Measurements from ENCODE around the gene SYNE2.

SYNE2 gene

DNA sequence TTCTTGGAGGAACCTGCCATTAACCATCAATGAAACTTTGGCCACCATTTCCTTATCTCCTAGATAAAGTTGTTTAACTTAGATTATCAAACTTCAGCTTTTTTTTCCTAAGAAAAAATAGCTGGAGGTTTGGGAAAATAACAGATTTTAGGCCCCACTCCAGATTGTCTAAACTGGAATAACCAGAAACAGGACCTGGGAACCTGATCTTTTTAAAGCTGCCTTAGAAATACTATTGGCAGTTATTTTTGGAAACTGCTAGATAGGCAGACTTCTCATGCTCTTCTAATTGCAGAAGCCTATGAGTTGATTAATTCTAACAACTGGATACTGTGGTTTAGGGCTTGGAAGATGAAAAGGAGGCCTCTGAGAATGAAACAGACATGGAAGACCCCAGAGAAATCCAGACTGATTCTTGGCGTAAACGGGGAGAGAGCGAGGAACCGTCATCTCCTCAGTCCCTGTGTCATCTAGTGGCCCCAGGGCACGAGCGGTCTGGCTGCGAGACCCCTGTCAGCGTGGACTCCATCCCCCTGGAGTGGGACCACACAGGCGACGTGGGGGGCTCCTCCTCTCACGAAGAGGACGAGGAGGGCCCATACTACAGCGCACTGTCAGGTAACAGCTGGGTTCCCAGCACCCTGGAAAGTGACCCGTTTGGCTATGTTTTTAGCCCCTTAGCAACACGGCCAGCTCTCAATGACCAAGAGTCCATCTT is 361.2 kb downstream of the SYNE2 start:
- DNase-seq (ENCODE audit: low read depth in 1 of 2, low spot score in 1 of 2), result no peak

DNA sequence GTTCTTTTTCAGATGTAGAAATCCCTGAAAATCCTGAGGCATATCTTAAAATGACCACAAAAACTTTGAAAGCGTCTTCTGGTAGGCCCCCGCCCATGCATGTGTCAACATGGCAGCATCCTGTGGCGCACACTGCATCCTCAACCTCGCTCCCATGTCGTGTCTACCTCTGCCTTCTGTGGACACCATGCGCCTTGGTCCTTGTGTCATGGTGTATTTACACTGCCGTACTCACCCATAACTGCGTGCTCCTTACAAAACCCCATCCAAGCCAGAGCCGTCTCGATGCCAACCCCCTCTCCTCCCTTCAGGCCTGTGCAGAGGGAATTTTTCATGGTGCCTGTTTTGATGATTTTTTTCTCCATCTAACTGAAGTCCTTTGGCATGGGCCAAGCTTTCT is 362.5 kb downstream of the SYNE2 start:
- DNase-seq (ENCODE audit: low read depth in 1 of 2, low spot score in 1 of 2), result no peak

- no peak for DNase-seq (ENCODE audit: low read depth in 1 of 2, low spot score in 1 of 2)
Observed at GRCh38 chr14:64215978-64216377, 363.2 kb downstream of the SYNE2 start.

DNA sequence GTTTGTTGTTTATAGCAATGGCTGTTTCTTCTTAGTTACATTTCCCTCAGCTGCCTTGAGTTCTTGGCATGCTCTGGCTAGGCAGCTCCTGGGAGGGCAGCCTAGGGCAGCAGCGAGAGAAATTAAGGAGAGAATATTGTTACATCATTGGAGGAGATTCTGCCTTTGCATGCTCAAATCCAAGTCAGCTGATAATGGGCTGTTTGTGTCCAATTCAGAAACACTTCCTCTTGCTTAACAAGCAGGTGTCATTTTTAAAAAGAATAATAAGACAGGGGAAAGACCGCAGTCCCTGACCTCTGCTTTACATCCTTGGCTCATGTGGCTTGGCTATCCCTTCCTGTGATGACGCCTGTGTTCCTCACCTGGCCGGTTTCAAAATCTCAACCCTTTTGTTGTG is 364.5 kb downstream of the SYNE2 start:
- DNase-seq (ENCODE audit: low read depth in 1 of 2, low spot score in 1 of 2), result no peak

GRCh38 chr14:64217834-64218233 is 365.0 kb downstream of the SYNE2 start:
- no peak for DNase-seq (ENCODE audit: low read depth in 1 of 2, low spot score in 1 of 2)

DNA sequence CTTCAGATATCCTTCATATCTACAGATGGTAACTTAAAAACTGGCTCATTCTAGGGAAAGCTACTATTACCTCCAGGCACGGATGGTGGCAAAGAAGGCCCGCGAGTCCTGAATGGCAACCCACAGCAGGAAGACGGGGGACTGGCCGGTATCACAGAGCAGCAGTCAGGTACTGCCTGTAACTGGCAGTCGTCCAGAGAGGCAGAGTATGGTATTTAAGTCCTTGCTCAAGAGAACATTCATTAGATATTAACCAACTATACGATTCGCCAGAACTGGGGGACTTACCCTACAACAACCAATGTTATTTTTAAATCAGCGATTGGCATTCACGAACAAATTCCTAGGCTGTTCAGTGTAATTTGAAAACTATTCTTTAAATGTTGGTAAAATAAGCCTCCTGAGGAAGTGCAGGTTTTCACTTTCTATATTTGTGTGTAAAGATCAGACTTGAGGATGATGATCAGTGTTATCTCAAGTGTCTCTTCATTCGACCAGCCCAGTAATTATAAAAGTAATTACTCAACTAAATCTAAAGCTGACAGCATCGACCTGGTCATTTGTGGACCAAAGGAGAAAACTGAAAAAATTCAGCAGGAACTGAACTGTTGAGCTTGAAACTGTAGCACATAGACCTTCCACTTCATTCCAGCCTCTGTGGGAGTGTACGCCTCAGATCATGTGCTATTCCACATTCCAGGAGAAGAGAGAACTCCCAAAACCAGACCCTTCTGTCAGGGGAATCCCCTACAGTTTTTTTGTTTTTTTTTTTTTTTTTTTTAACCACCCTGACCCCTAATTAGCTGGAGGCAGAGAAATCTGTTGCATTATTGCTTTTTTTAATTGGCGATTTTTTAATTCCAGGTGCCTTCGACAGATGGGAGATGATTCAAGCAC is 365.8 kb downstream of the SYNE2 start:
- no peak for DNase-seq (ENCODE audit: low read depth in 1 of 2, low spot score in 1 of 2)

- DNase-seq (ENCODE audit: low read depth in 1 of 2, low spot score in 1 of 2), result no peak
Observed at GRCh38 chr14:64220056-64220455, 367.3 kb downstream of the SYNE2 start.

DNA sequence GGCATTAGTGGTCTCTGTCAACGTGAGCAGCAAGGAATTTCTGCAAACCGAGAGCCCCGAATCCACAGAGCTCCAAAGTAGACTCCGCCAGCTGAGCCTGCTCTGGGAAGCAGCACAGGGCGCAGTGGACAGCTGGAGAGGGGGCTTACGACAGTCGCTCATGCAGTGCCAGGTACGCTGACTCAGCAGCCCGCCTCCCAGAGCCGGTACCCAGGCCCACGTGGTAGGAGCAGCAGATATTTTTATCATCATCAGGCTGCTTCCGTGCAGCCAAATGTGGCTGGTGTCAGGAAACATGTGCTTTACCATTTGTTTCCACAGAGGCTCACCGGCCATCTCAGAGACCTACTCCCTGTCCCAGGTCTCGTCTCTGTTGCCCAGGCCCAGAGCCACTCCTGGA is 367.7 kb downstream of the SYNE2 start:
- DNase-seq (ENCODE audit: low read depth in 1 of 2, low spot score in 1 of 2), result no peak

- no peak for DNase-seq (ENCODE audit: low read depth in 1 of 2, low spot score in 1 of 2)
Observed at GRCh38 chr14:64221391-64222003, 368.7 kb downstream of the SYNE2 start.

DNA sequence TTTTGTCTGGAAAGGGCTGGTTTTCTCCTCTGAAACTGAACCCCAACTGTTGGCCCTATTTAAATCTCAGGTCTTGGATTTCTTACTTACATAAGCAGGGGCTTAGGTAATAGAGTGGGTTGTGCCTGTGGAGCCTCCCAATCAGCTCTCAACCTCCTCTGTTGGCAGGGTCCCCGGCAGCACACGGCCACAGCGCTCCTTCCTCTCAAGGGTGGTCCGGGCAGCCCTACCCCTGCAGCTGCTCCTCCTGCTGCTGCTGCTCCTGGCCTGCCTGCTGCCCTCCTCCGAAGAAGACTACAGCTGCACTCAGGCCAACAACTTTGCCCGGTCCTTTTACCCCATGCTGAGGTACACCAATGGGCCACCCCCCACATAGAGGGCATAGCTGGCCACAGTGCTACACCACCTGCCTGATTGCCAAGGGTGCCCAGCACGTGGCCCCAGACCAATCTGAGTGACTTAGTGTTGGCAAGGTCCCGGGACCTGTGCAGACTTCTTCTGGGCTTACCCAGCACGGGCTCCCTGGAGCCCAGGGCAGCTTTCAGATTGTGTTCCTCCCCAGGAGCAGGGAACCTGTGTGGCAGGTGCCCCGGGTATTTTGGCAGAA is 372.4 kb downstream of the SYNE2 start:
- no peak for DNase-seq (ENCODE audit: low read depth in 1 of 2, low spot score in 1 of 2)

GRCh38 chr14:64227856-64228255 is 375.1 kb downstream of the SYNE2 start:
- no peak for DNase-seq (ENCODE audit: low read depth in 1 of 2, low spot score in 1 of 2)

- DNase-seq (ENCODE audit: low read depth in 1 of 2, low spot score in 1 of 2), result no peak
Observed at GRCh38 chr14:64229489-64229888, 376.7 kb downstream of the SYNE2 start.

DNA sequence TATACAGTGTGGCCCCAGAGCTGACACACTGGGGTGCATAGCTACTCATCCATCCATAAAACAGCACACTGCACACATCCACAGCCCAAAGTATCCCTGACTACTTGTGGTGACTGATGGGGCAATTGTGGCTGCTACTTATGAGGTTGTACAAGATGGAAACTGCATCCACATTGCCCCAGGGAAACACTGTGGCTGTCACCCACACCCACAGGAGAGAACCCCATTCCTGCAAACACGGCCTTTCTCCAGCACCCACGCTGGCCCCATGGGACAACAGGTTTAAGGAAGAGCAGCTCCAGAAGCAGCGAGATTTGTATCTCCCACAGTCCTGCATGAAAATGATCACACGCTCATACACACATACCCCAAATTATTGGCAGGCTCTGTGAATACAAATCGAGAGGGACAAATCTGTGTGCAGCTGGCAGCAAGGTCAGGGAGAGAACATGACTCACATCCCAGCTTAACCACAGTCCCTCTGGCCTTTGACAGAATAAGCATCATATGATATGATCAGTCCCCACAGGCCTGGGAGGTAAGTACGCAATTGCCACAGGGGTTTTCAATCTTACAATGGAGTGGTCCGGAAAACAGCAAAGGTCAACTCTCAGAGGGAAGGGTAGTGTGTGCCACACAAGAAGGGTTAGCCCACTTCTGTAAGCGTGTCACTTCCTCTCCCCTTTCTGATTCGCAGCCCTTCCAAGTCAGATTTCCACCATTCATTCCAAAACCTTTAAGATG is 379.5 kb downstream of the SYNE2 start:
- DNase-seq (ENCODE audit: low read depth in 1 of 2, low spot score in 1 of 2), result no peak

DNA sequence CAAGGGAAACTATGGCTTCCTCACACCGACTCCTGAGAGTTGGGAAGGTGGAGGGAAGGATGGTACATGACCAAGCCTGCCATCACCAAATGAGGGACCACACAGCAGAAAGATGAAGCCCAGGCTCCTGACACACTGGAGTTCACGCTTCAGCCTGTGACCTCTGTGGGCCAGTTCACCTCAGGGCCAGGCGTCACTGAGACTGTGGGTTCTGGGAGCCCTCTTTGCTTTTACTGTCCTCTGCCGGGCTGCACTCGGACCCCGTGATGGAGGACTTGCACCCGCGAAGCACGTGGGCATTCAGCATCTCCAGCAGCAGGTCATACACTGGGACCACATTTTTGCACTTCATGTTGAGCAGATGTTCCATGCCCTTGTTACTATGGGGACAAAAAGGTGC is 380.1 kb downstream of the SYNE2 start:
- DNase-seq (ENCODE audit: low read depth in 1 of 2, low spot score in 1 of 2), result no peak

DNA sequence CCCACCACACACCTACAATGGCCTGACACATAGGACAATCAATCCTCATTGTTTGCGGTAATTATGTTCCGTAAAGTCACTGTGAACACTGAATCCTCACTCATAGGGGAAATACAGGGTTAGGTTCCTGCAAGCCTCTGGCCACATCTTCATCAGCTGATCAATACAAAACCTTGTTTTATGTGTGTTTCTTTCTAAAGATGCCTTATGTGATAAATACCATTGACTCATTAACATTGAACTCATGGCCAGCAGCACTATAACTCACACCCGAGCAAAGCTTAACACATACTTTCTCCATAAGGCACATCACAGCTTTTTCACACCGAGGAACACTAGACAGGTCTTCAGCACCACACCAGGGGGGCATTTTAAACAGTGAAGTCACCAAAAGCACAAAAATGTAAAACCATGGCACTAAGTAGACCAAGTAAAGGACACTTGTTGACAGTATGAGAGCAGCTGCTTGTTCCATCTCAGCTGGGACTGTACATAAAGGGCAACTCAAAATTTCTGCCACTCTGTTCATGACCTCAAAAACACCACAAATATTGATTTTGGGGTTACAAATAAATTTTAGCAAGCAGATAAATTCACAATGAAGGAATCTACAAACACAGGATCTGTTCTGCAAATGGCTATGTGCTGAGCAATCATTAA is 380.9 kb downstream of the SYNE2 start:
- DNase-seq (ENCODE audit: low read depth in 1 of 2, low spot score in 1 of 2), result no peak

DNA sequence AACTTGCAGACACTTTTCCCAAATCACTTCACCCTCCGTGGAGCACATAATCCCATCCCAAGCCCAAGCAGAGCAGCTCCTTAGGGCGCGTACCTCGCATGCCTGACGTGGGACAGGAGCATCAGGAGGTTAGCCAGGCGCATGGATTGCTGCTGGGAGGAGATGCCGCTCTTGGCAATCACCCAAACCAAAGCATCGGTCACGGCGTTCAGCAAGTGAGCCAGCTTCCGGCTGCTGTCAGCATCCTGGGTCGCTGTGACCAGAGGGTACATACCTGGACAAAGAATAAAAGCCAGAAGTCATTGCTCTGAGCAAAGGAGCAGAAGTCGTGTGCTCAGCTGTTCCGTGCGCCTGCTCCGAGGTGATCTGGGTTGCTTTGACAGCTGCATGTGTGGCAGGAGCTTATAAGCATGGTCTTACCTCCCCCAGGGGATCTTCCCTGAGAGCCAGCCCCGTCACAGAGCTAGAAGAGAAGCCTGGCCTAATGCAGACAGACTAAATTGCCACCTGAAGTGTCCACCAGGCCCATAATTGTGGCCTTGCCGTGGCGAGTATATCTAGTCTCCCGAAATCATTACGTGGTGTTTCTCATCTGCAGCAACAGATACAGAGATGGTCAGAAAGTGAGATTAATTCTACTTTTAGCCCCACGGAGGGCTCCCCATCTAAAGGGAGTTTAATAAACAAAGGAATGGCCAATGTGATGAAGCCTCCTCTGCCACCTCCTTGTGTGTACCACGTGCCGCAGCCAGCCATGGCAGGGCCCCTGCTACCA is 382.3 kb downstream of the SYNE2 start:
- no peak for DNase-seq (ENCODE audit: low read depth in 1 of 2, low spot score in 1 of 2)

DNA sequence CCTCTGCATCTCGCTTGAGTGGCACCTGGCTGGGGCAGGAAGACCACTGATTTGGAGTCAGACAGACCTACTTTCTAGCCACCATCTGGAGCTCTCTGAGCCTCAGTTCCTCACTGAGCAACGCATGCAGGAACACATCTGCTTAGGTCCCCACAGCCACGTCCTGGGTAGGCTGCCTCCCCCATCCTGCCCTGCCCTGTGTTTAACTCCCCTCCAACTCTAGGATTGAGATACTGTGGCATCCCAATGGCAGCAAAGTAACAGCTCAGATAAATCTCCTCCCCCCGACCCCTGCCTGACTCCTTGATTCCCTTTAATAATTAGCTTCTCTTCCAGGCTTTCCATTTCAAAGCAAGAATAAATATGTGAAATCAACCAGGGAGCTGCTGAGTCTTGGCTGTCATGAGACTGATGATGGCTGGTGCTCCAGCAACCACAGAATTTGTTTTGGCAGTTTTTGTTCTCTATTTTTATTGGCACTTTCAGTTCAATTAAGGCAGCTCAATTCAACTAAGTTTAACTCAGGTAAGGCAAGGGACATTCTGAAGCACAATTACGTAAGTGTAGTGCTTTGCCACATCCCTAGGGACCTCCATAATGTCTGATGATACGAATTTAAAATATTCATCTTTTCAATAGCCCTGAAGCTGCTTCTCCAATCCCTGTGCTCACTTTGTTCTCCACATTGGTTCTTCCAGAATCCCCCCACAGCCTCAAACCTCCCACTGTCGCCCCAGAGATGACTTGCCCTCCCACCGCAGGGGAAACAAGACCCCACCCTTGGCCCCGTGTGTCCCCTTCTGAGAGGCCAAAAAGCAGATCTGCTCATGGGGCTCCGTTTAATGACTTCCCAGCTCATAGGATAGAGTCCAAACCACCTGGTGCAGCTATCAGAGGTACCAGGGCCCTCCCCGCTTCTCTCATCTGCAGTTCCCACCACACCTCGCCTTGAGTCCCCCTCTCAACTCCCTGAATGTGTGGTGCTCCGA is 383.1 kb downstream of the SYNE2 start:
- no peak for DNase-seq (ENCODE audit: low read depth in 1 of 2, low spot score in 1 of 2)

- no peak for DNase-seq (ENCODE audit: low read depth in 1 of 2, low spot score in 1 of 2)
Observed at GRCh38 chr14:64238049-64238448, 385.2 kb downstream of the SYNE2 start.

Measured in stimulated activated CD4-positive, alpha-beta T cell treated with anti-CD3 and anti-CD28 coated beads, Interleukin-15, amount 100 ng/mL, for 1 hour (primary cell).